ENCODE results near the gene EGR2.

DNA sequence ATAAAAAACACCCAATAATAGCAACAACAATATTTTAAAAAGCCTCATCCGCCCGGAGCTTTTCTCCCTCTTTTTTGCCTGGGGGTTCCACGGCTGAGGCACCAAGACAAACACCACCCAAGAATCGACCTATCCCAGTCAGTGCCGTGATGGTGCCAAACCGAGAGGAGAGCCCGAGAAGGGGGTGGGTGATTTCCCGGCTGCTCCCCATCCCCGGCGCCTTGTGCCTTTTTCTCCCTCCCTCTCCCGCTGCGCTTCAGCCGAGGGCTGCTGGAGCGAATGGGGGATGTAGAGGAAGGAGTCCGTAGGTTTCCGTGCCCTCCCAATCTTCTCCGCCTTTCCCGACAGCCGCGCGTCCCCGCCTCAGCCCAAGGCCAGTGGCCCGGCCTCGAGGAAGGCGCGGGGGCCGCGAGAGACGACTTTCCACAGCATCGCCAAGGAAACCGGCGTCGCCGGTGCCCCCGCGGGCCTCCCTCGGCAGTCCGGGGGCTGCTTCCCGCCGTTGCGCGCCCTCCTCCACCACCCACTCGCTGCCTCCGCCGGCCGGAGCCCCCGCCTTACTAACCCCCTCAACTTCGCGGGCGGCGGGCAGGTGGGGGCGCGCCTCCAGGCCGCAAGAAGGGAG lies 1.3 kb downstream of the EGR2 start:
- TF ChIP-seq, protein P1, sequence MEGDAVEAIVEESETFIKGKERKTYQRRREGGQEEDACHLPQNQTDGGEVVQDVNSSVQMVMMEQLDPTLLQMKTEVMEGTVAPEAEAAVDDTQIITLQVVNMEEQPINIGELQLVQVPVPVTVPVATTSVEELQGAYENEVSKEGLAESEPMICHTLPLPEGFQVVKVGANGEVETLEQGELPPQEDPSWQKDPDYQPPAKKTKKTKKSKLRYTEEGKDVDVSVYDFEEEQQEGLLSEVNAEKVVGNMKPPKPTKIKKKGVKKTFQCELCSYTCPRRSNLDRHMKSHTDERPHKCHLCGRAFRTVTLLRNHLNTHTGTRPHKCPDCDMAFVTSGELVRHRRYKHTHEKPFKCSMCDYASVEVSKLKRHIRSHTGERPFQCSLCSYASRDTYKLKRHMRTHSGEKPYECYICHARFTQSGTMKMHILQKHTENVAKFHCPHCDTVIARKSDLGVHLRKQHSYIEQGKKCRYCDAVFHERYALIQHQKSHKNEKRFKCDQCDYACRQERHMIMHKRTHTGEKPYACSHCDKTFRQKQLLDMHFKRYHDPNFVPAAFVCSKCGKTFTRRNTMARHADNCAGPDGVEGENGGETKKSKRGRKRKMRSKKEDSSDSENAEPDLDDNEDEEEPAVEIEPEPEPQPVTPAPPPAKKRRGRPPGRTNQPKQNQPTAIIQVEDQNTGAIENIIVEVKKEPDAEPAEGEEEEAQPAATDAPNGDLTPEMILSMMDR (IDR thresholded peaks at IDR 0.05; ENCODE audit: borderline replicate concordance, extremely low read depth, low read length, poor library complexity, severe bottlenecking): no peak
- no peak for TF ChIP-seq EZH2 (IDR thresholded peaks at IDR 0.05; ENCODE audit: borderline replicate concordance, low read depth, low read length, severe bottlenecking)
